B cell (primary cell): ENCODE data around the gene ADM2. TPM values are rescaled to one million over a fixed set of nuclear protein-coding genes. Genes with fewer than 3 reads are reported as not detected.

Experiments used
- ATAC-seq: fragments of 200-7000 bp; cut with Tn5 transposase; one replicate; pipeline ENCODE4 v1.10.0; 2021; ENCODE audit warnings: low read depth, mild to moderate bottlenecking, moderate number of reproducible peaks, moderate library complexity
- CTCF ChIA-PET: fragments of 350-600 bp; sonication (Branson Sonifier 250); formaldehyde crosslinking; loops from one replicate; lab custom pipeline; 2021; ENCODE audit warnings: antibody characterized with exemption, inconsistent platforms; lab: Charles Lee
- POLR2A ChIA-PET: fragments of 350-600 bp; sonication (Branson Sonifier 250); formaldehyde crosslinking; loops from one replicate; lab custom pipeline; 2021; ENCODE audit warnings: antibody characterized with exemption; lab: Charles Lee
- DNase-seq: peaks from one replicate; pipeline ENCODE4 v3.0.0; 2013
- H2AFZ ChIP-seq: 2 replicates; pipeline ENCODE4 v1.6.1; 2012; ENCODE audit warnings: mild to moderate bottlenecking, low read depth, low read length; ENCODE audit not compliant: insufficient read depth, poor library complexity, severe bottlenecking
- H3K27ac ChIP-seq, 2 donors: 1 replicate in 1 of 2; 2 replicates in 1 of 2; pipeline ENCODE4 v1.5.1; 2012 to 2013; ENCODE audit warnings: low read length in 2 of 2, mild to moderate bottlenecking in 2 of 2, moderate library complexity in 1 of 2
- H3K27me3 ChIP-seq, 4 experiments: fragments of 200-600 bp in 1 of 4; sonication (generic) in 1 of 4; replicated peaks in 1 of 4; 1 replicate in 2 of 4; 2 replicates in 2 of 4; pipeline versions ENCODE4 v1.6.1 to v1.7.0; 2013 to 2016; ENCODE audit warnings: low read length in 3 of 4, mild to moderate bottlenecking in 2 of 4, mixed read lengths in 1 of 4, moderate library complexity in 1 of 4; ENCODE audit not compliant: insufficient read depth in 4 of 4, control insufficient read depth in 3 of 4; ENCODE audit errors: control extremely low read depth in 1 of 4
- H3K36me3 ChIP-seq, 2 experiments: replicated peaks in 1 of 2; 1 replicate in 1 of 2; 2 replicates in 1 of 2; pipeline versions ENCODE4 v1.6.1 to v1.7.1; 2013; ENCODE audit warnings: low read length in 1 of 2; ENCODE audit not compliant: insufficient read depth in 2 of 2, control insufficient read depth in 1 of 2; ENCODE audit errors: control extremely low read depth in 1 of 2, extremely low read depth in 1 of 2
- H3K4me1 ChIP-seq, 2 donors: fragments of 200-600 bp in 1 of 2; sonication (generic) in 1 of 2; 1 replicate in 1 of 2; 2 replicates in 1 of 2; pipeline versions ENCODE4 v1.5.1 to v1.6.1; 2013 to 2017; ENCODE audit warnings: low read length in 2 of 2; ENCODE audit not compliant: control insufficient read depth in 2 of 2, insufficient read depth in 2 of 2
- H3K4me2 ChIP-seq: replicated peaks from 2 replicates; pipeline ENCODE3; 2012; ENCODE audit warnings: mild to moderate bottlenecking, low read depth, low read length; ENCODE audit not compliant: poor library complexity, severe bottlenecking
- H3K4me3 ChIP-seq, 5 experiments: fragments of 200-600 bp in 1 of 5; sonication (generic) in 1 of 5; 1 replicate in 3 of 5; 2 replicates in 2 of 5; pipeline versions ENCODE4 v1.5.1 to v1.7.0; 2011 to 2016; ENCODE audit warnings: low read length in 4 of 5, mild to moderate bottlenecking in 4 of 5, low read depth in 2 of 5, control low read depth in 1 of 5, moderate library complexity in 1 of 5; ENCODE audit not compliant: insufficient read depth in 1 of 5; ENCODE audit errors: control extremely low read depth in 1 of 5, extremely low read depth in 1 of 5
- H3K79me2 ChIP-seq: fragments of 200-600 bp; sonication (generic); one replicate; pipeline ENCODE4 v1.6.0; 2016; ENCODE audit warnings: low read length; ENCODE audit not compliant: control insufficient read depth, insufficient read depth
- H3K9ac ChIP-seq: fragments of 200-600 bp; sonication (generic); 2 replicates; pipeline ENCODE4 v1.6.1; 2017; ENCODE audit warnings: mild to moderate bottlenecking, low read length, moderate library complexity
- H3K9me3 ChIP-seq, 3 donors: one replicate each; pipeline versions ENCODE4 v1.6.1 to v1.7.1; 2013; ENCODE audit warnings: low read length in 2 of 3; ENCODE audit not compliant: control insufficient read depth in 2 of 3, insufficient read depth in 1 of 3; ENCODE audit errors: control extremely low read depth in 1 of 3
- H4K20me1 ChIP-seq: 2 replicates; pipeline ENCODE4 v1.6.0; 2012; ENCODE audit warnings: mild to moderate bottlenecking, low read length; ENCODE audit not compliant: insufficient read depth, control insufficient read depth, poor library complexity, severe bottlenecking
- H3K27ac Mint-ChIP-seq: one replicate; pipeline ENCODE4 v1.8.0; 2021; ENCODE audit warnings: mixed read lengths
- H3K27me3 Mint-ChIP-seq: one replicate; pipeline ENCODE4 v1.8.0; 2021; ENCODE audit warnings: mixed read lengths
- H3K4me1 Mint-ChIP-seq: one replicate; pipeline ENCODE4 v1.8.0; 2021; ENCODE audit warnings: mixed read lengths
- H3K4me3 Mint-ChIP-seq: one replicate; pipeline ENCODE4 v1.8.0; 2021; ENCODE audit warnings: mixed read lengths
- H3K9me3 Mint-ChIP-seq: one replicate; pipeline ENCODE4 v1.8.0; 2022; ENCODE audit warnings: mixed read lengths; ENCODE audit not compliant: insufficient read depth
- CTCF ChIP-seq: fragments of 200-600 bp; IDR thresholded peaks from one replicate; pipeline ENCODE4 v1.8.0; 2022; ENCODE audit warnings: antibody characterized with exemption, mild to moderate bottlenecking
- EZH2 ChIP-seq: IDR thresholded peaks from 2 replicates; pipeline ENCODE4 v1.6.1; 2012; ENCODE audit warnings: borderline replicate concordance, low read depth, mild to moderate bottlenecking, moderate library complexity, low read length; ENCODE audit not compliant: insufficient read depth, poor library complexity, severe bottlenecking
- WGBS: methylation state at CpG from one replicate; pipeline ENCODE4 v1.1.5; 2013; ENCODE audit warnings: missing lambda C conversion rate; ENCODE audit not compliant: insufficient coverage; 5-methylcytosine and 5-hydroxymethylcytosine counted together
- intact Hi-C: fragments of 100-400 bp; cut with micrococcal nuclease; formaldehyde crosslinking; loops from one replicate; pipeline ENCODE4 v1.10.0; 2022
- polyA plus RNA-seq: library from polyadenylated mRNA; depleted of rRNA; stranded (reverse); fragments of >200 nt; gene quantifications from 2 replicates; pipeline ENCODE4 v1.2.3, GENCODE V29; 2012
- total RNA-seq, 2 donors: library from RNA; stranded (reverse); fragments of 120-200 nt in 1 of 2; gene quantifications; 1 replicate in 1 of 2; 2 replicates in 1 of 2; pipeline versions ENCODE4 v1.2.3 to v1.2.4, GENCODE V29; 2013 to 2022

Gene ADM2
- total and polyA plus RNA-seq, 2 donors (not counting 1 experiment from before 2014, with no cell fraction given), result 0.67 to 3.7 TPM

- H3K4me1 ChIP-seq, result no peaks in the 10 kb centered on the region
- H3K4me2 ChIP-seq, result no peak overlapping the region
- TF ChIP-seq EZH2 (no peak), CTCF (no peak)
- Mint-ChIP-seq H3K27me3 (no peaks in the 10 kb centered on the region), H3K27ac (no peak overlapping the region), H3K4me1 (no peaks in the 10 kb centered on the region), H3K4me3 (no peak overlapping the region), H3K9me3 (no peaks in the 10 kb centered on the region)
- no peaks in the 10 kb centered on the region for H3K79me2 ChIP-seq
- H3K9me3 ChIP-seq, result peaks cover 0 to 4% (median 0%) of the 10 kb centered on the region in 3 donors
- H3K4me3 ChIP-seq, result no peak overlapping the region
- H3K36me3 ChIP-seq, result peaks cover 0 to 87% of the 10 kb centered on the region in 2 experiments
- DNase-seq, result no peak
- POLR2A ChIA-PET, result interaction anchor here (1.5 kb wide), 1 partner anchor 11 kb away, joined by 7 read pairs; no protein-coding TSS in a partner anchor
- H2AFZ ChIP-seq, result no peak overlapping the region
- no peak overlapping the region for H3K9ac ChIP-seq
- no peaks in the 10 kb centered on the region for H3K27me3 ChIP-seq
- no peak overlapping the region for H3K27ac ChIP-seq
- intact Hi-C loops, result no loop called here
- CTCF ChIA-PET, result interaction anchor here (0.6 to 5.2 kb wide), 2 partner anchors 10 to 39 kb away, joined by 3 to 40 read pairs; no protein-coding TSS in a partner anchor
- H4K20me1 ChIP-seq, result peaks cover 14% of the 10 kb centered on the region
- 97% methylated on average over 41 of the region's 41 CpGs for WGBS
- ATAC-seq, result no peak
Observed at GRCh38 chr22:50459496-50460140, 21.7 kb upstream of the ADM2 start.

GRCh38 chr22:50460938-50461337 lies 20.4 kb upstream of the ADM2 start:
- ChIA-PET POLR2A (no interaction called here), CTCF (interaction anchor here (1.0 to 5.2 kb wide), 2 partner anchors 10 to 38 kb away, joined by 4 to 40 read pairs; no protein-coding TSS in a partner anchor)
- Histone ChIP-seq H3K4me1 (no peaks in the 10 kb centered on the region), H3K9ac (no peak overlapping the region), H3K27me3 (no peaks in the 10 kb centered on the region), H4K20me1 (peaks cover 10% of the 10 kb centered on the region), H3K36me3 (peaks cover 0 to 85% of the 10 kb centered on the region in 2 experiments), H3K4me2 (no peak overlapping the region), H2AFZ (no peak overlapping the region), H3K79me2 (no peaks in the 10 kb centered on the region), H3K4me3 (no peak overlapping the region), H3K27ac (no peak overlapping the region), H3K9me3 (peaks cover 0 to 4% (median 0%) of the 10 kb centered on the region in 3 donors)
- intact Hi-C loops, result no loop called here
- ATAC-seq (no peak), DNase-seq (no peak)
- WGBS, result 99% methylated on average over 14 of the region's 17 CpGs
- Mint-ChIP-seq H3K27me3 (no peaks in the 10 kb centered on the region), H3K27ac (no peak overlapping the region), H3K4me1 (no peaks in the 10 kb centered on the region), H3K9me3 (no peaks in the 10 kb centered on the region), H3K4me3 (no peak overlapping the region)
- no peak for TF ChIP-seq EZH2
- TF ChIP-seq CTCF, result no peak
